ENCODE measurements around the gene MARK3. TPM values are rescaled to one million over a fixed set of nuclear protein-coding genes. Genes with fewer than 3 reads are reported as not detected.

The MARK3 gene
- total RNA-seq, 1 experiment from 2014 or later = 78.0 TPM

GRCh38 chr14:103514596-103515421, 129.6 kb downstream of the MARK3 start:
- H3K36me3 ChIP-seq (ENCODE audit: control insufficient read depth, insufficient read depth, low read length) = peaks cover 5% of the 10 kb centered on the region
- CTCF ChIA-PET = no interaction called here
- H3K4me3 Mint-ChIP-seq (ENCODE audit: unreplicated experiment) = no peak overlapping the region
- no peak overlapping the region for H3K4me3 ChIP-seq (ENCODE audit: low read depth, low read length)
- peak in 1 of 2 experiments; percentile 28 for DNase-seq
- no peaks in the 10 kb centered on the region for H3K9me3 Mint-ChIP-seq (ENCODE audit: unreplicated experiment)
- BruUV-seq (replicated peaks) = no TSS peak
- POLR2A ChIA-PET = no interaction called here
- no peaks in the 10 kb centered on the region for H3K27me3 Mint-ChIP-seq (ENCODE audit: insufficient read depth, unreplicated experiment)
- intact Hi-C loops (cut with micrococcal nuclease; ENCODE audit: unreplicated experiment) = no loop called here
- peaks cover 7% of the 10 kb centered on the region for H3K4me1 Mint-ChIP-seq (ENCODE audit: low read depth, unreplicated experiment)
- peaks cover 47% of the 10 kb centered on the region for H3K36me3 Mint-ChIP-seq (ENCODE audit: insufficient read depth, unreplicated experiment)
- 0 out of 2 replicates have a peak, but pooled peaks cover 4% of the 10 kb centered on the region for H3K4me1 ChIP-seq
- H3K27ac Mint-ChIP-seq (ENCODE audit: unreplicated experiment) = no peak overlapping the region
- H3K27me3 ChIP-seq (replicated peaks; ENCODE audit: control insufficient read depth, insufficient read depth, low read length) = no peaks in the 10 kb centered on the region
- TF ChIP-seq, protein P1, sequence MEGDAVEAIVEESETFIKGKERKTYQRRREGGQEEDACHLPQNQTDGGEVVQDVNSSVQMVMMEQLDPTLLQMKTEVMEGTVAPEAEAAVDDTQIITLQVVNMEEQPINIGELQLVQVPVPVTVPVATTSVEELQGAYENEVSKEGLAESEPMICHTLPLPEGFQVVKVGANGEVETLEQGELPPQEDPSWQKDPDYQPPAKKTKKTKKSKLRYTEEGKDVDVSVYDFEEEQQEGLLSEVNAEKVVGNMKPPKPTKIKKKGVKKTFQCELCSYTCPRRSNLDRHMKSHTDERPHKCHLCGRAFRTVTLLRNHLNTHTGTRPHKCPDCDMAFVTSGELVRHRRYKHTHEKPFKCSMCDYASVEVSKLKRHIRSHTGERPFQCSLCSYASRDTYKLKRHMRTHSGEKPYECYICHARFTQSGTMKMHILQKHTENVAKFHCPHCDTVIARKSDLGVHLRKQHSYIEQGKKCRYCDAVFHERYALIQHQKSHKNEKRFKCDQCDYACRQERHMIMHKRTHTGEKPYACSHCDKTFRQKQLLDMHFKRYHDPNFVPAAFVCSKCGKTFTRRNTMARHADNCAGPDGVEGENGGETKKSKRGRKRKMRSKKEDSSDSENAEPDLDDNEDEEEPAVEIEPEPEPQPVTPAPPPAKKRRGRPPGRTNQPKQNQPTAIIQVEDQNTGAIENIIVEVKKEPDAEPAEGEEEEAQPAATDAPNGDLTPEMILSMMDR (IDR thresholded peaks at IDR 0.05; ENCODE audit: insufficient read depth in 1 of 2, low read depth in 1 of 2, low read length in 1 of 2, severe bottlenecking in 1 of 2, unreplicated experiment in 1 of 2) = no peak
- no peaks in the 10 kb centered on the region for H3K9me3 ChIP-seq

DNA sequence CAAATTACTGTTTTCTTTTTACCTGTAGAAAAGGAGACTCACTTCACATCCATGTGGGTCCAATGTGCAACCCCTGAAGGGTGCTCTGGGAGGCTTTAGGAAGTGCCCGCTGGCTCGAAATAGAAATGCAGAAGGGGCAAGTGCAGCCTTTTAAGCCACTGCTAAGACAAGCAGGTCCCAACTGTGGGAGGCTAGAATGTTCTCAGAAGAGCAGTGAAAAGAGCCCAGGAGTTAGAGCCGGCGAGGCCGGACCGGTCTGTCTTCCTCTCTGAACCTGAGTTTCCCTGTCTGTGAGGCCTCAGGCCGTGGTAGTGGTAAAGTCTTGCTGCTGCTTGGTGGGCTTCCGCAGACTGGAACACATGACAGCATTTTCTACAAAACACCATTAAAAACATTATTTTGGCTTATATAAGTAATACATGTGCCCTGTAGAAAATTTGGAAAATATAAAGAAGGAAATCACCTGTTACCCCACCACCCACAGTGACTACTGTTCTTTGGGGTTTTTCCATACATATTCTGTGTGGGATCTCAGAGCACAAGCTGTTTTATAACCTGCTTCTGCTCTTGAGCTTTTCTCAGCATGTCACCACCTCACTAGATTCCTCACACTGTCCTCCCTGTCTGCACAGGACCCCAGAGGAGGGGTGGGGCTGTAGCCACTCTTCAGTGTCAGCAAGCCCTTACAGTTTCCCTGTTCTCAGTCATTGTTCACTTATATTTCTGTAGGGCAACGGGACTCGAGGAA, 131.4 kb downstream of the MARK3 start:
- DNase-seq = no peak
- no peak overlapping the region for H3K4me3 Mint-ChIP-seq (ENCODE audit: unreplicated experiment)
- Histone ChIP-seq H3K27me3 (replicated peaks; ENCODE audit: control insufficient read depth, insufficient read depth, low read length) (no peaks in the 10 kb centered on the region), H3K4me1 (peaks cover 10% of the 10 kb centered on the region; the same call in 1 of the 2 replicates), H3K4me3 (ENCODE audit: low read depth, low read length) (no peak overlapping the region), H3K9me3 (no peaks in the 10 kb centered on the region), H3K36me3 (ENCODE audit: control insufficient read depth, insufficient read depth, low read length) (peaks cover 9% of the 10 kb centered on the region)
- H3K27ac Mint-ChIP-seq (ENCODE audit: unreplicated experiment) = no peak overlapping the region
- POLR2A ChIA-PET = no interaction called here
- no peaks in the 10 kb centered on the region for H3K9me3 Mint-ChIP-seq (ENCODE audit: unreplicated experiment)
- TF ChIP-seq, protein P1 (IDR thresholded peaks at IDR 0.05; ENCODE audit: insufficient read depth in 1 of 2, low read depth in 1 of 2, low read length in 1 of 2, severe bottlenecking in 1 of 2, unreplicated experiment in 1 of 2) = no peak
- BruUV-seq (replicated peaks) = no TSS peak
- H3K36me3 Mint-ChIP-seq (ENCODE audit: insufficient read depth, unreplicated experiment) = peaks cover 40% of the 10 kb centered on the region
- H3K27me3 Mint-ChIP-seq (ENCODE audit: insufficient read depth, unreplicated experiment) = no peaks in the 10 kb centered on the region
- intact Hi-C loops (cut with micrococcal nuclease; ENCODE audit: unreplicated experiment) = no loop called here
- H3K4me1 Mint-ChIP-seq (ENCODE audit: low read depth, unreplicated experiment) = peaks cover 7% of the 10 kb centered on the region
- CTCF ChIA-PET = interaction anchor here (0.6 to 2.8 kb wide), 3 partner anchors 23 to 44 kb away, joined by 4 to 49 read pairs (median 4); no protein-coding TSS in a partner anchor

DNA sequence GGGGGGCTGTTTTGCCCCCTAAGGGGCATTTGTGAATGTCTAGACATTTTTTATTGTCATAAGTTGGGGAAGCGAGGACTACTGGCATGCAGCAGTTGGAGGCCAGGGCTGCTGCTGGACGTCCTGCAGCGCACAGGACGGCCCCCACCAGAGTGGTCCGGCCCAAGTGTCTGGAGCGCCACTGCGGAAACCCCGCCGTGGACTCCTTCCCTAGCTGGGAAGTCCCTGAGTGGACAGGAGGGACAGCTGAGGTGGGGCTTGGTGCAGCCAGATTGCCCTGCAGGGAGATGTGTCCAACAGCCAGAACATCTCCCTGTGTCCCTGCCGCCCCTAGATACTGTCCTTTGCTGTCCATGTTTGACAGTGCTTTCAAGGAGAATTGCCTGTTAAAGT, 132.0 kb downstream of the MARK3 start:
- Mint-ChIP-seq H3K36me3 (ENCODE audit: insufficient read depth, unreplicated experiment) (peaks cover 46% of the 10 kb centered on the region), H3K27me3 (ENCODE audit: insufficient read depth, unreplicated experiment) (no peaks in the 10 kb centered on the region), H3K9me3 (ENCODE audit: unreplicated experiment) (no peaks in the 10 kb centered on the region), H3K4me3 (ENCODE audit: unreplicated experiment) (no peak overlapping the region), H3K4me1 (ENCODE audit: low read depth, unreplicated experiment) (peaks cover 7% of the 10 kb centered on the region), H3K27ac (ENCODE audit: unreplicated experiment) (no peak overlapping the region)
- POLR2A ChIA-PET = no interaction called here
- H3K36me3 ChIP-seq (ENCODE audit: control insufficient read depth, insufficient read depth, low read length) = peaks cover 9% of the 10 kb centered on the region
- no peaks in the 10 kb centered on the region for H3K27me3 ChIP-seq (replicated peaks; ENCODE audit: control insufficient read depth, insufficient read depth, low read length)
- intact Hi-C loops (cut with micrococcal nuclease; ENCODE audit: unreplicated experiment) = no loop called here
- no TSS peak for BruUV-seq (replicated peaks)
- H3K4me3 ChIP-seq (ENCODE audit: low read depth, low read length) = no peak overlapping the region
- CTCF ChIA-PET = interaction anchor here (0.6 to 2.8 kb wide), 2 partner anchors 23 to 29 kb away, joined by 4 to 49 read pairs; no protein-coding TSS in a partner anchor
- TF ChIP-seq, protein P1 (IDR thresholded peaks at IDR 0.05; ENCODE audit: insufficient read depth in 1 of 2, low read depth in 1 of 2, low read length in 1 of 2, severe bottlenecking in 1 of 2, unreplicated experiment in 1 of 2) = no peak
- no peaks in the 10 kb centered on the region for H3K9me3 ChIP-seq
- no peak for DNase-seq
- H3K4me1 ChIP-seq = peaks cover 10% of the 10 kb centered on the region; the same call in 1 of the 2 replicates

All from Caco-2 (cell line).